NB4 (cell line): Measurements from ENCODE around the gene ATF5.

Experiments used
- CTCF ChIP-seq: IDR thresholded peaks from one replicate; pipeline ENCODE4 v1.5.1; 2012; ENCODE audit warnings: low read depth, low read length
- POLR2A ChIP-seq: IDR thresholded peaks from 2 replicates; pipeline ENCODE4 v1.6.1; 2011; ENCODE audit warnings: mild to moderate bottlenecking; ENCODE audit not compliant: insufficient read length; ENCODE audit errors: extremely low read depth

GRCh38 chr19:49976496-49976895 lies 47.5 kb downstream of the ATF5 start:
- no peak for TF ChIP-seq POLR2A
- no peak for TF ChIP-seq CTCF
